ENCODE measurements around the gene CTSG. TPM values are rescaled to one million over a fixed set of nuclear protein-coding genes. Genes with fewer than 3 reads are reported as not detected.
"Not testable (repeated sequence)": the region's sequence is repeated elsewhere in the genome, so short reads cannot be mapped to it uniquely, and the experiment has no call there.

CTSG gene
- total RNA-seq, 1 donor from 2014 or later: not detected

GRCh38 chr14:24534286-24534685 is 41.8 kb downstream of the CTSG start:
- DNase-seq (ENCODE audit: low read depth) (no peak), FAIRE-seq (no peak)
- H3K36me3 ChIP-seq (ENCODE audit: control insufficient read depth, insufficient read depth, low read length): no peaks in the 10 kb centered on the region
- TF ChIP-seq CTCF (IDR thresholded peaks at IDR 0.05; ENCODE audit: insufficient read depth, low read length, severe bottlenecking): no peak
- no peaks in the 10 kb centered on the region for H3K27me3 ChIP-seq (ENCODE audit: control insufficient read depth, insufficient read depth, low read length)
- H3K4me3 ChIP-seq (ENCODE audit: low read depth, low read length): no peak overlapping the region

GRCh38 chr14:24525877-24526620 is 50.0 kb downstream of the CTSG start:
- not testable (repeated sequence) for DNase-seq (ENCODE audit: low read depth); H3K36me3 ChIP-seq (ENCODE audit: control insufficient read depth, insufficient read depth, low read length); H3K27me3 ChIP-seq (ENCODE audit: control insufficient read depth, insufficient read depth, low read length); FAIRE-seq; H3K4me3 ChIP-seq (ENCODE audit: low read depth, low read length)

Other genes with a start within 250 kb of the CTSG start
- 0.53 and 0.77 TPM in 2 replicates for gene ADCY4, start 241.2 kb downstream of the CTSG start, total RNA-seq
- gene RIPK3, start 236.3 kb downstream of the CTSG start, total RNA-seq: 2.4 and 4.7 TPM in 2 replicates
- gene NFATC4, start 208.1 kb downstream of the CTSG start, total RNA-seq: 4.7 and 7.3 TPM in 2 replicates
- gene NYNRIN, start 177.2 kb downstream of the CTSG start, total RNA-seq: 2.0 and 2.6 TPM in 2 replicates
- gene CBLN3, start 146.6 kb downstream of the CTSG start, total RNA-seq: 0.38 and 0.53 TPM in 2 replicates
- 128 and 167 TPM in 2 replicates for gene KHNYN, start 146.3 kb downstream of the CTSG start, total RNA-seq
- 6.5 and 8.2 TPM in 2 replicates for gene SDR39U1, start 133.5 kb downstream of the CTSG start, total RNA-seq
- gene CMA1, start 68.0 kb downstream of the CTSG start, total RNA-seq: not detected in 2 replicates
- gene GZMH, start 33.4 kb upstream of the CTSG start, total RNA-seq: not detected in 2 replicates
- not detected in 2 replicates for gene GZMB, start 57.9 kb upstream of the CTSG start, total RNA-seq